Heart left ventricle (tissue), 16 donors: ENCODE results near the gene UBL7. TPM values are rescaled to one million over a fixed set of nuclear protein-coding genes. Genes with fewer than 3 reads are reported as not detected.
A peak's percentile ranks its signal among the peaks of the same experiment; 100 is the strongest.

Experiments
- ATAC-seq, 4 donors: fragments of 200-7000 bp; cut with Tn5 transposase; one replicate each; pipeline ENCODE4 v1.9.1; 2020 to 2022; ENCODE audit warnings: moderate library complexity in 4 of 4, mild to moderate bottlenecking in 3 of 4, moderate number of reproducible peaks in 1 of 4
- DNase-seq, 5 donors: peaks; one replicate each; pipeline ENCODE4 v3.0.0-alpha.2; 2020
- H3K27ac ChIP-seq, 12 donors: fragments of 200-600 bp; sonication (generic) in 4 of 12; one replicate each; pipeline versions ENCODE4 v1.5.0 to v1.8.0; 2016 to 2022; ENCODE audit warnings: mild to moderate bottlenecking in 2 of 12
- H3K27me3 ChIP-seq, 9 donors: fragments of 200-600 bp; sonication (generic) in 2 of 9; one replicate each; pipeline versions ENCODE4 v1.5.1 to v1.8.0; 2016 to 2022; ENCODE audit warnings: mild to moderate bottlenecking in 3 of 9
- H3K36me3 ChIP-seq, 9 donors: fragments of 200-600 bp; sonication (generic) in 2 of 9; one replicate each; pipeline versions ENCODE4 v1.5.0 to v1.8.0; 2018 to 2022; ENCODE audit warnings: mild to moderate bottlenecking in 2 of 9
- H3K4me1 ChIP-seq, 12 donors: fragments of 200-600 bp; sonication (generic) in 4 of 12; one replicate each; pipeline versions ENCODE4 v1.5.0 to v1.8.0; 2016 to 2022; ENCODE audit warnings: mild to moderate bottlenecking in 3 of 12
- H3K4me3 ChIP-seq, 12 donors: fragments of 200-600 bp; sonication (generic) in 4 of 12; one replicate each; pipeline versions ENCODE4 v1.5.0 to v1.8.0; 2017 to 2022; ENCODE audit warnings: mild to moderate bottlenecking in 9 of 12, moderate library complexity in 4 of 12
- H3K9me3 ChIP-seq, 12 donors: fragments of 200-600 bp; sonication (generic) in 4 of 12; one replicate each; pipeline versions ENCODE4 v1.5.0 to v1.8.0; 2016 to 2022; ENCODE audit warnings: mild to moderate bottlenecking in 1 of 12
- CTCF ChIP-seq, 12 donors: fragments of 200-600 bp; sonication (generic) in 4 of 12; IDR thresholded peaks; one replicate each; pipeline versions ENCODE4 v1.5.0 to v1.8.0; 2018 to 2022; ENCODE audit warnings: antibody characterized with exemption in 12 of 12, mild to moderate bottlenecking in 5 of 12
- POLR2A ChIP-seq, 2 donors: fragments of 450-650 bp; IDR thresholded peaks; one replicate each; pipeline ENCODE4 v1.6.1; 2017; ENCODE audit warnings: antibody characterized with exemption in 2 of 2, mild to moderate bottlenecking in 2 of 2, moderate library complexity in 2 of 2
- WGBS, 4 donors: extraction: QIAGEN DNeasy Blood & Tissue Kit in 2 of 4; methylation state at CpG; one replicate each; pipeline versions ENCODE4 v1.1.5 to v1.1.7; 2013 to 2018; 5-methylcytosine and 5-hydroxymethylcytosine counted together
- intact Hi-C, 10 donors: fragments of 100-400 bp; cut with DNase I; formaldehyde crosslinking; loops; one replicate each; pipeline versions ENCODE4 v1.11.1 to v1.14.2; 2022
- polyA plus RNA-seq, 2 donors: library from polyadenylated mRNA; stranded (reverse); fragments of 200-250 nt; gene quantifications; one replicate each; pipeline ENCODE4 v1.2.3, GENCODE V29; 2013
- total RNA-seq, 9 donors: library from RNA; depleted of rRNA in 2 of 9; stranded (reverse); fragments of >200 nt in 2 of 9; fragmentation: NEBNext Ultra II Directional in 3 of 9; extraction: Animal tissue kit (Norgen Biotek cat#: 25700) in 3 of 9; gene quantifications; one replicate each; pipeline versions ENCODE4 v1.1.0 to v1.2.4, GENCODE V29; 2016 to 2023
- donor health status: ischemic (EF 13 %, LVEDD 7.1; RV severe dilation, severe dysfunction).
- donor health status: healthy with polysubstance abuse.
- donor health status: DM: no; HTN: yes; CAD: no.
- donor health status: DM: no; HTN: no; CAD: no.
- donor health status: ischemic (EF 25% LVEDD 6.9; RV normal size, moderate dysfunction).
- donor health status: ischemic (EF 25% LVEDD 5.7; RV mildly dilated, moderate dysfunction).
- donor health status: healthy.
- donor health status: DM: yes; HTN: yes; CAD: no.
- donor health status: ischemic (EF 35%, LVEDD 5.7; RV mildly dilated, moderate dysfunction).
- donor health status: nonischemic (EF 11% LVEDD 7.7; RV severe dilation, severe dysfunction).
- donor health status: DM: yes; HTN: yes; CAD: no.
- donor health status: PGD.
- donor health status: ischemic (EF 29% LVEDD 5.4; RV normal size, mild dysfunction).
- donor health status: nonischemic (EF 23%, LVEDD 6.1; RV moderate dilation, normal function).

UBL7 gene
- total and polyA plus RNA-seq, 11 donors, result 40.6 to 102 (median 49.5) TPM

GRCh38 chr15:74445816-74446763, 14.9 kb downstream of the UBL7 start:
- no peaks in the 10 kb centered on the region for H3K9me3 ChIP-seq
- H3K27ac ChIP-seq, result no peak overlapping the region
- DNase-seq (no peak), ATAC-seq (no peak)
- no peak overlapping the region for H3K4me3 ChIP-seq
- H3K4me1 ChIP-seq, result peaks cover 0 to 20% (median 5%) of the 10 kb centered on the region in 12 donors
- H3K36me3 ChIP-seq, result peaks cover 0 to 67% (median 63%) of the 10 kb centered on the region in 9 donors
- WGBS, 4 donors, result 91 to 95% (median 93%) methylated on average over 7 to 9 of the region's 9 CpGs
- intact Hi-C loops, result no loop called here
- TF ChIP-seq CTCF (IDR thresholded peaks at IDR 0.05) (no peak), POLR2A (IDR thresholded peaks at IDR 0.05) (no peak)
- no peaks in the 10 kb centered on the region for H3K27me3 ChIP-seq

- H3K27ac ChIP-seq, result peak overlapping the region in 2 of 12 donors; percentile 13 to 65
- H3K4me3 ChIP-seq, result no peak overlapping the region
- WGBS, 4 donors, result 40 to 57% (median 41%) methylated on average over 8 of the region's 8 CpGs
- DNase-seq, result no peak
- no peaks in the 10 kb centered on the region for H3K9me3 ChIP-seq
- H3K4me1 ChIP-seq, result peaks cover 0 to 22% (median 5%) of the 10 kb centered on the region in 12 donors
- H3K27me3 ChIP-seq, result no peaks in the 10 kb centered on the region
- H3K36me3 ChIP-seq, result peaks cover 0 to 50% (median 46%) of the 10 kb centered on the region in 9 donors
- TF ChIP-seq POLR2A (IDR thresholded peaks at IDR 0.05), result no peak
- no peak for TF ChIP-seq CTCF (IDR thresholded peaks at IDR 0.05)
- intact Hi-C loops, result no loop called here
- no peak for ATAC-seq
Observed at GRCh38 chr15:74444106-74445062, 16.6 kb downstream of the UBL7 start.

- no peak for TF ChIP-seq CTCF (IDR thresholded peaks at IDR 0.05)
- no peak for TF ChIP-seq POLR2A (IDR thresholded peaks at IDR 0.05)
- intact Hi-C loops, result no loop called here
- no peaks in the 10 kb centered on the region for H3K27me3 ChIP-seq
- H3K36me3 ChIP-seq, result peaks cover 0 to 39% (median 35%) of the 10 kb centered on the region in 9 donors
- H3K4me1 ChIP-seq, result peaks cover 0 to 22% (median 5%) of the 10 kb centered on the region in 12 donors
- ATAC-seq (no peak), DNase-seq (no peak)
- H3K4me3 ChIP-seq, result no peak overlapping the region
- no peaks in the 10 kb centered on the region for H3K9me3 ChIP-seq
- H3K27ac ChIP-seq, result no peak overlapping the region
- 82 to 85% (median 84%) methylated on average over 14 of the region's 14 CpGs for WGBS, 4 donors
Observed at GRCh38 chr15:74443100-74443909, 17.7 kb downstream of the UBL7 start.
